HG02852 (cell line): ENCODE data around the gene NTM.

ENCODE experiments used
- ATAC-seq: cut with Tn5 transposase; IDR thresholded peaks from one replicate; pipeline ENCODE4 v1.9.1; 2021; ENCODE audit warnings: mild to moderate bottlenecking, moderate library complexity; ENCODE audit not compliant: unreplicated experiment

NTM gene

DNA sequence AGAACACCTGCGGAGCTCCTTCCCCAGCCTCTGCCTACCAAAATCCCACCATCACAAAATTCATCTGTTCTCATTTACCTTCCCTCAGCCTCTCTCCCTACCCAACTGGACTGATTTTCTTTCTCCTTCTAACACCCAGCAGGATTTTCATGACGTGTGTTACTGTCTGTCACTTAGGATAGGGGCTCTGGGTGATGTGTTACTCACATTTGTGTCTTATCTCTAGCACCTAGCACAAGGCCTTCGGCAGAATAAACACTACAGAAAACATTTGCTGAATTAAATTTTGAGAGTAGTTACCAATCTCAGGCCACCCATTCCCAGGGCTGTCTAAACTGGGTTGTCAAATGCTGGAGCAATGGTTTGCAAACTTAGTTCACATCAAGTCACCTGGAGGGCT, 88.0 kb downstream of the NTM start:
- no peak for ATAC-seq

DNA sequence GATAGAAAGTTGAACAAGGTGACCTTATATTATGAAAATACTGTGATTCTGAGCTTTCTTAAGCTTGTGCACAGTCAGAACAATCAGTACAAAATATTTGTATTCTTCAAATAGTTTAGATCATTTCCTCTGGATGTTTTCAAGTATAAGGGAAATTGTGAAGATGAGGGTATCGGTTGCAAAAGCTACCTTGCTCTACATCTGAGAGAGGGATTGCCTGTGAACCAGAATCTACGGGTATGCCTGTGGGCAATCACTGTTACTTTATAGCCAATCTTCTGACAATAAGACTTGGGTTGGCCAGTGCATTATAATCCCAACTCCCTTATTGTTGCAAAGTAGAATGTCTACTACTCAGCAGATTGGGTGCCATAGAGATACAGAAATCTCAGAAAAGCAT, 90.5 kb downstream of the NTM start:
- no peak for ATAC-seq

DNA sequence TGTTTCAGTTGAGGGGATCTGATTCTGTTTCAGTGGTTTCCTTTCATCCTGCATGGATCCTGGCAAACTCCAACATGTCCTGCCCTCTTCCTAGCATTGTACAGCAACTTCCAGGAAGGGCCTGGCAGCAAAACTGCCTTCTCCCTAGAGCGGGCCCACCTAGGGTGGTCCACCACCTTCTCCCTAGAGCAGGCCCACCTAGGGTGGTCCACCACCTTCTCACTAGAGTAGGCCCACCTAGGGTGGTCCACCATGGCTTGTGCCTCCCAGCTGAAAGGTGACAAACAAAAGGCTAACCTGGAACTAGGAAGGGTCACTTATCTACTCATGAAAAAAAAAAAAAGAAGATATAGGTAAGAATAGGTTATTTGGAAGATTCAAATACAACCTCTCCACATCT, 92.2 kb downstream of the NTM start:
- ATAC-seq, result no peak

DNA sequence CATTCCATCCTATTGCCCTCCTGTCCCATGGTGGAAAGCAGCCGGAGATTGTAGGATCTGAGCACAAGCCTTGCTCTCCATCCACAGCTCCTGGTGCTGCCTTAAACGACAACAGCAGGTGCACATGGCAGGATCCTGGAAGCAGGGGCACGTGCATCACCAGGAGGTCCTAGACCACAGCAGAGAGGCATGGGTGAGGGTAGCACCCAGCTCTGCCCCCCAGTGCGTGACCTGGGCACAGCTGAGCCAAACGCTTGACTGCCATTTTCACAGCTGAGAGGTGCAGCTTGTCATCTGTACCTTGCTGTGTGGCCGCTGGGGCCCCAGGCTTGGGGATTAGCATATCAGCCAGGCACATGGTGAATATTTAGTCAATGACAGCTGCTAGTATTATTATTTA, 92.7 kb downstream of the NTM start:
- no peak for ATAC-seq

DNA sequence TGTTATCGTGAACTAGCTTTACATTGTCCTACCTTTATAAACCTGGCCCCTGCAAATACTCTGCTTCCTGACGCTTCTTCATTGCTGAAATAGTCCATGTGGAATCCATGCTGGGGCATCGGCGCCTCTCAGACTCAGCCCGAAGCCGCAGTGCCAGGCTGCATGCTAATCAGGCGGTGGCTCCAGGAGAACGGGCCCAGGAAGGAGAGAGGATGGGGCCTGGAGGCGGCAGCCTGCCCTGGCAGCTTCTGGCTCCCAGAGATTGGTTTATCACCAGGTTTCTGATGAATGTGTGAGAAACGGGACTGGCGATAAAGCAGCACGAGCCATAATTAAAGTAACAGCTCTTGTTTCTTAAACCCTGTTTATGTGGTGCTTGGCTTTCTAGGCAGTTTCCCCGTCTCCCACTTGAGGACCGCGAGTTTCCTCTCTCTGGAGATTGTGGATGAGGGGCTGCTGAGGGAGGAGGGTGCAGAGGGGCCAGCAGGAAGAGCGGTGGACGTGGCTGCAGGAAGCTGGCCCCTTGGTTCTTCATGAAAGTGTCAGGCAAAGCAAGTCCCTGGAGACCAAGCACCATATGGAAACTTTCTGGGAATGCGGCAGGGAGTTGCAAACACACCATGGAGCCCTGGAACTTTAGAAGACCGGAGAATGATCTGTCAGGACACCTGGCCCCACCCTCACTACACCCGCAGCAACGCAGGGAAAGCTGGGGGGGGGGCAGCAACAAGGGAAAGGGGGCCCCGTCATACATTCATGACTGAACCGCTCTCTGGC, 93.4 kb downstream of the NTM start:
- ATAC-seq, result no peak

DNA sequence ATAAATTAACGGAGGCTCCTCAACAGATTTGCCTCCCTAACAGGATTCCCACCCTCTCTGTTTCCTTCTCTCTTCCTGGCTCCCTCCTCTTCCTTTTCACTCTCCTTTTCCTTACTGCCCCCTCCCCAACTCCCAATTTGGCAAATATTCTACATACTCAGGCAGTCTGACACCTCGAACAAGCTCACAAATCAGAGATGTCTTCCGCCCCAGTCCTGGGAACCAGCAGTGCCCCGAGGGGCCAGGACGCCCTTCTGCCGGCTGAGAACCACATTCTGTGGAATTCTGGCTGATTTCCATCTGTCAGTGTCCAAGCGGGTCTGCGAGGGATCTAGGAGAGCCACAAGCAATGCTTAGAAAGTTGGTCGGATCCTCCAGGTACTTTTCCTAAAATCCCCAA, 94.0 kb downstream of the NTM start:
- ATAC-seq, result no peak

DNA sequence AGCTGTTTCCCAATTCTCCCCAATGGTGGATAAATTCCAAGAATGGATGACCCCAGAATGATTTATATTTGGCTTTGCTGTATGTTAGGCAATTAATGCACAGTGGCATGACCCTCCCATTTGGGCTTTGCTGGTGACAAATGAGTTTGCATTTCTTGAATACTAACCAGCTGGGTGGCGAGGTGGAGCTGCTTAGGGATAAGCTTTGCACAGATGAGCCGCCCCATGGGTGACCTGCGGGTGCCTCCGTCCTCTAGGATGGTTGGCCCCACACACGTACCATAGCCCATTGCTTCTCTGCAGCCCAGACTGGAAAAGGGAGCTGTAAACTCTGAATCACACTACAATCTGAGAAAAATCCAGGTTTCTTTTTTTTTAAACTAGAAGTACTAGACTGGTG, 94.6 kb downstream of the NTM start:
- no peak for ATAC-seq

GRCh38 chr11:131465746-131466145, 95.3 kb downstream of the NTM start:
- no peak for ATAC-seq

DNA sequence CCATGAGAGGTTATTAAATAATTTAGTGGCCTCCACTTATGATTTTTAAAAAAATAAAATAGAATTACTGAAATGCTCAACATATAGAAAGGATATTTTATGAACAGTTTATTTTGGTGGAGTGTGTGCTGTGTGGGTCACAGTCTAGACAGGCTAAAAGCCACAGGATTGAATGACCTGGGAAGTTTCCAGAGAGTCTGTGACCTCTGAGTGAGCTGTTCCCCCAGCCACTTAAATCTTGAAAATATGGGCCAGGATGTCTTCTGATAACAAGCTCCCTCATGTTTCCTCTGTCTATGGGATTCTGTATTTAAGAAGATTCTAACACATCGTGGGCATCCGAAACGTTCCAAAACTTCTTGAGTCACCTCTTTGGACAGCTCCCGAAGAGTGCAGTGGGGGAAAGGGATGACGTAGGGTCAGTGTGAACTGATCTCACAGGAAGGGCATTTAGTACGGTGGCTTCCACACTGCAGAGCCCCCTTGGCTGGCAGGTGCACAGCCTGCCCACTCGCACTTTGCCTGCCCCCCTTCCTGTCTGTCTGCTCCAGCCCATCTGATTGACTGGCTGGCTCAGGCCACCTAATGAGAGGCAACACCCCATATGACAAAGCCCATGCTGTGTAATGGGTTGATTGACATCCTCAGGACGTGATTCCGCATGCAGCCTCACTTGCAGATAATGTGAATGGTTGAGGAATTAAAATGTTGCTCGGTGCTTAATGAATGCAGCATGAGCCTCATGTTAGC, 97.4 kb downstream of the NTM start:
- no peak for ATAC-seq

DNA sequence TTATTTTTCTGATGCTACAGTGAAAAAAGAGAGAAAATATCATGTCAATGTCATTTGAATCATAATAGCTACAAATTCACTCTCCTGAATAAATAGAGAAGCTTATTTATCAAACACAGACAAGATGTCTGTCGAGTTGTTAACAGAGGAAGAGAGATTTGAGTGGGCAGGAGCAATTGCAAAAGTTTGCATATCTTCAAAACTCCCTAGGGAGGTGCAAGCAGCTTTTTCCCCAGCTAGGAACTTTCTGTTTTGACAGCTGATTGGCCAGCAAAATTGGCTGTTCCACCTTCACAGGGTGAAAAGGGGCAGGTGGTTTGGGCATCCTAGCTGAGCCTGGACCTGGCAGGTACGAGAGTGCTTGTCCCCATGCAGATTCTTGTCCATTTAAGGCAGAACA, 98.2 kb downstream of the NTM start:
- no peak for ATAC-seq

DNA sequence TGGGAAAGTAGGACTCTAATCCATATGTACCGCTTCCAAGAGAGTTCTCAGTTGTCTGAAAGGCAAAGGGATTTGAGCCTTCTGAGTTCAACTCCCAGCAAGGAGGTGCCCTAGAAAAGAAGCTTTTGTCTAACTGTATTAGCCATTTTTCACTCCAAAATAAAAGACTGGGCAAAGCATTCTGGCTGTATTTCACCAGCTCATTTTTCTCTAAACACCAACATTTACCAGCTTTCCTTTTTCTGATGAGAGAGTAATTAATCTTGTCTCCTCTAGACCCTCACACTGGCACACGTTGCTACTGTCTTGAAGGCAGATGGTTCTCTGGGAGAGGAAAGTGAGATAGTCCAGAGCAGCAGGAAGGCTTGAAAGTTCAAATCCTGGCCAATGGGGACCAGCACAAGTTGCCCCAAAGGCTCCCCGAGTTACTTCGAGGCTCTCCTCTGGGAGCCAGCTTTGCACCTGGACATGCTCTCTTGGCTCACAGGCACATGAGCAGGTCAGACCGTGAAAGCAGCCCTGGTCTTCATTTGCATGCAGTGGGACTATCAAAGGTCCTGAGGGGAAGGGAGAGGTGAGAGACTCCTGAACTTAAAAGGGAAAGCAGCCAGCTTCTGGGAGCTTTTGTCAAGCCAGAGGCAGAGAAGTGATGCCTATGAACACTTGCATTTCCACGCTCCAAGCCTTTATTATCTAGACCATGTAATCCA, 100.0 kb downstream of the NTM start:
- no peak for ATAC-seq

DNA sequence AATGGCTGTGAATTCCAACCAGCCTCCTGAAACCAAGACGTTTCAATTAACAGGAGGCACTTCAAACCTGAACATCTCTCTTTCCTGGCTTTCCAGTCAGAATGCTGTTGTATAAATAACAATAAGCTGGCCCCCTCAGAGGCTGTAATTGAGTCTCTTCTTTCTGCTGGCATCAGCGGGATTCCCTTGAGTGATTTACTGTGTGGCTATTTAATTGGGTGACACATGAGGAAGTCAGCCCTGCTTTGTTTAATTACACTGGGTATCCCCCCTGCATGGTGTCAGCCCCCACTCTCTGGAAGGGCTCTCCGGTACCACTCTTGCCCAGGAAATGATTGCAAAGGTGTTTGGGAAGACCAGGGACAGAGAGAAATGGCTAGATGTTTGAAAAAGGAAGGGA, 101.6 kb downstream of the NTM start:
- no peak for ATAC-seq

- ATAC-seq, result no peak
Measured at GRCh38 chr11:131474947-131475346, 104.5 kb downstream of the NTM start.

DNA sequence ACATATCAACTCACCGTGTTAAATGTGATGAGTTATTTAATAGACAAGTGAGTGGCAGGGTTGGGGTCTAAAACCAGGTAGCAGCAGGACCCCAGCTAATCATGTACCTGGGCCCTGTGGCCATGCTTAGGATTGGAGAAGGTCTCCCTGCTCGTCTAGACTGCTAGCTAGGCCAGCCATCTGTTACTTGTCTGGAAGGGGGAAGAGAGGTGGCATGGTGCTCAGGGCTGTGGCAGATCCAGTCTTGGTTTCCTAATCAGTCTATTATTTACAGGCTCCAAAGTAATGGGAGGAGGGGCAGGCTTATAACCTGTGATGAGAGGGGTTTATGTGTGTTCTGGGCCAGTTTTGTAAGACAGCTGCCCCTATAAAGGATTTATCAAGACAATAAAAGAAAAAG, 105.9 kb downstream of the NTM start:
- no peak for ATAC-seq

DNA sequence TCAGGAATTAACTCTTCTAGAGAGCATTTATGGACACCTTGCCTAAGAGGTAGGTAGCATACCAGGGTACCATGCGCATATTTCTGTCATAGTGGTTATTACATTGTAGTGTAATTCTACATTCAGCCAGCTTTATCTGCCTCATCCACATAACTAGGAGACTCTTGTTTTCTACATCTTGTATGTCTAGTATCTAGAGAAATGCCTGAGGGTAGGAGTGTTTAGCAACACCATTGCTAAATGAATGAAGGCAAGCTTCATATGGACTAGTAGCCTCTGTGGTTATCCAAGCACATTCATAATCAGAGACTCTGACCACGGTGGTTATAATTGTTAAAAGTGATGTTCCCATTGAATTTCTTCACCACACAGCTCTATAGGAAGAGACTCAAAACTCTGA, 107.9 kb downstream of the NTM start:
- ATAC-seq, result no peak

DNA sequence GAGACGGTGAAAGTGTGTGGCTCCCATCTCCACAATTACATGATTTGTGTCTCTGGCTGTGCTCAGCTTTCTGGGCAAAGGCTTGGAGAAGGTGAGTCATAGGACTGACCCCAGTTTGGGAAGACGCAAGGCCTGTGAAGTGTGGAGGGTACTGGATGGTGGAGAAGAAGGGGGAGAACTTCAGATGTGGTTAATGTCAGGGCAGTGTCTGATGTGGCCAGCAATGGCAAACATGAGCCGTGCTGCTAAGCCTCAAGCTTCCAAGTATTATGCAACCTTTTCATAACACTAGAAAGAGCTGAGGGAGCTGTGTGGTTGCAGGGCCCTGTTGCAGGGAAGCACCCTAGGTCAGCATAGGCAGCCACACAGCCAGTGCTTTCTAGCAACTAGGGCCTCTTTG, 110.9 kb downstream of the NTM start:
- no peak for ATAC-seq

DNA sequence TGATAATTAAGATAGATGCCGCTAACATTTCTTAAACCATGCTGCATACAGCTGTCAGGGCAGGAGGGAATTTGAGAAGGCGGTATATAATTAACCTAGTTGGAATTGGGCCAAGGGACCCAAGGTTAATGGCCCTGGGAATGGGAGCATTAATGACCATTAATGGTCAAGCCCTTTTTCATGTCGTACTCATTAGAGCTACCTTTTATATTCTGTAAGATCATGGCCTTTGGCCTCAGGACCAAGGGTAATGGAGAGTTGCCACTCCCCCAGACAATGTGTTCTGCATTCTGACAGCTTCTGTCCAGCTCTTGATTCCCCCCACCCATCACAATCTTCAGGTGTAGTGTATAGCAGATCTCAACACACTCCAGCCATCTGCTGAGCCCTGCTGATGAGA, 111.6 kb downstream of the NTM start:
- ATAC-seq, result no peak

DNA sequence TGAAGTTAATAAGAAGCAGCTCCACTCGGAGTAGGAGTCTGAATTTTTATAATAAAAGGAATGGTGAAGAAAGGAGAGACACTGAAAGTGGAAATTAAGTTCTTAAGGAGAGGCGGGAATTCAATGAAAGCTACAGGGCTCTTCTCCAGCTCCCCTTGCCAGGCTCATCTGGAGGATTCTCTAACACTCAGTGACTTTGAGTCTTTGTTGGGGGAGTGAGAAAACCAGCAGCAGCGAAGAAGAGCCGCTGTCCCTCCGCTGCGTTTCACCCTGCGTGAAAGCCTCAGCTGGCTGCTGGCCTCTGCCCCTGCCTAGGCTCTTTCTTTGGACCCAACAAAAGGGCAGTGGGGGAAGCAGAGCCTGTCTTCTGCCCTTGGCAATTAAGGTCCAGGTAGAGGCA, 113.0 kb downstream of the NTM start:
- ATAC-seq, result no peak

DNA sequence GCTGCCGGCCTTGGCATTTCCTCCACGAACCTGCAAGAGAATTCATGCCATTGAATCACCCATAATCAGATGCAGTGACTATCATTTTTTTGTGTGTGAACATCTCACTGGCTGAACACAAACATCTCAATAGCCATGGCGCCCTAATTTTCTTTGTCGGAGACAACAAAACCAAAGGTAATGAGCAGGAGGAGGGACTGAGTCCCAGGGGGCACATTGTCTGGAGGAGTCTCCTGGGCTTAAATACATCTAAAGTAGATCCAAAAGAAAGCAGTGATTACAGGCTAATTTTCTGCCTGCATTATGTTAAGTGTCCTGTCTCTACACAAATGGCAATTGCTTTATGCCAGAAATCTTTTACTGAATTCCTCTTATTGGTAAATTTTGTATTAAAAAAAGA, 113.5 kb downstream of the NTM start:
- ATAC-seq, result no peak

DNA sequence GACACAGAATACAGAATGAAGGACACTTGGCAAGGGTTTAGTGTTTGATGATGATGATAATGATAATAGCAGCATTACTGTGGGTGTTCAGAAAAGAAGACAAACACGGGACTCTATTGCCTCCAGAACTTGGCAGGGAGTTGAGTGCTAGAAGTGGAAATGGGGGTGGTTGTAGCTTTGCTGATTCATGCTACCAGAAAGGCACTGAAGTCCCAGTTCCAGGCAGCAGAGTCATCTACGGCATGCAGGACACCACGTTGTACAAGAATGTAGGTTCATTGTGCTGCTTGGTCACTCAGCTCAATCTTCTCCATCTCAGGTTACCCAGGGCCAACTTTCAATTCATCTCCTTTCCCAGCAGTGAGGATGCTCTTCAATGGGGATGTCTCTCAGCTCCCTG, 115.7 kb downstream of the NTM start:
- no peak for ATAC-seq

DNA sequence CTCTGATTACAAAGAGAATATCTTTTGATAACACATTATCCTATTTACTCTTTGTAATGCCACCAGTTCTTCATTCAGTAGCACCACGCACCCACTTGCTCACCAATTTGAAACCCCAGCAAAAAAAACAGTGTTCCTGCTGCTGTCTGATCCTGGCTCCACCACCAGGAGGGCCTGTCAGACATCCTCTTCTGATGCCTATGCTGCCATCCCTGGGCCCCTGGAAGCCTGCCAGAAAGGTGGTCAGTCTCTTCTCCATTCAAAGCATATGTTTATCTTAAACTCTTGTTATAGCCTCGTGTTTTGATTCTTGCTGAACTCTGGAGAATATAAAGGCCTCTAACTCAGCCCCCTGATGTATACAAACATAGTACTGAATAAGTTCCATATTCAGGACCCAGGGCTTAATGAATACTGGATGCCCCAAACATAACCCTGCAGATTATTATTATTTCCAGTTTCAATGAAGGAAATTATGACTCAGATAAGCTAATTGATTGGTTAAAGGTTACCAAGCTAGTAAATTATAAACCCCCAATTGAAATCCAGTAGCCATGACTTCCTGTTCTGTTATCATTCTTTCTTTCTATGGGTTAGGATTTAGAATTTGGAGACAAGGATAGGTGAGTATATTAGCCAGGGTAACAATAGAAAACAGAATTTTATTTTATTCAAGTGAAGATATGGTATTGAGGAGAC, 116.7 kb downstream of the NTM start:
- no peak for ATAC-seq
